DND-41 (cell line): ENCODE results near the gene C7orf25.
"Not testable (repeated sequence)": the region's sequence is repeated elsewhere in the genome, so short reads cannot be mapped to it uniquely, and the experiment has no call there.

Experiments used
- ATAC-seq: fragments of 200-7000 bp; cut with Tn5 transposase; 3 replicates; pipeline ENCODE4 v1.9.1; 2021; ENCODE audit warnings: low read depth; ENCODE audit not compliant: insufficient read depth
- DNase-seq: peaks from one replicate; pipeline ENCODE4 v3.0.0-alpha.2; 2020
- H2AFZ ChIP-seq: 2 replicates; pipeline ENCODE4 v1.6.0; 2012; ENCODE audit warnings: low read depth, low read length
- H3K27ac ChIP-seq: 2 replicates; pipeline ENCODE4 v1.5.1; 2012; ENCODE audit warnings: low read length, inconsistent platforms
- H3K27me3 ChIP-seq: fragments of 200-600 bp; sonication (generic); 2 replicates; pipeline ENCODE4 v1.6.0; 2012; ENCODE audit warnings: low read length, mild to moderate bottlenecking, inconsistent platforms; ENCODE audit not compliant: insufficient read depth, poor library complexity
- H3K36me3 ChIP-seq: 2 replicates; pipeline ENCODE4 v1.5.1; 2012; ENCODE audit warnings: low read length, inconsistent platforms; ENCODE audit not compliant: insufficient read depth
- H3K4me1 ChIP-seq: 2 replicates; pipeline ENCODE4 v1.5.1; 2012; ENCODE audit warnings: mild to moderate bottlenecking, low read length; ENCODE audit not compliant: insufficient read depth
- H3K4me2 ChIP-seq: 2 replicates; pipeline ENCODE4 v1.6.0; 2012; ENCODE audit warnings: mild to moderate bottlenecking, moderate library complexity, low read length, inconsistent platforms; ENCODE audit not compliant: insufficient read depth
- H3K4me3 ChIP-seq, 2 experiments: fragments of 200-600 bp in 1 of 2; shearing (Covaris generic) in 1 of 2; 2 replicates each; pipeline ENCODE4 v1.5.1; 2012 to 2016; ENCODE audit warnings: inconsistent platforms in 2 of 2, low read length in 2 of 2, mild to moderate bottlenecking in 2 of 2, low read depth in 1 of 2, moderate library complexity in 1 of 2
- H3K79me2 ChIP-seq: 2 replicates; pipeline ENCODE4 v1.6.0; 2012; ENCODE audit warnings: low read length, inconsistent platforms; ENCODE audit not compliant: insufficient read depth
- H3K9ac ChIP-seq: 2 replicates; pipeline ENCODE4 v1.6.0; 2012; ENCODE audit warnings: low read depth, mild to moderate bottlenecking, inconsistent platforms, low read length, moderate library complexity
- H3K9me3 ChIP-seq: 2 replicates; pipeline ENCODE4 v1.5.1; 2012; ENCODE audit warnings: low read length, moderate library complexity, mild to moderate bottlenecking, inconsistent platforms; ENCODE audit not compliant: insufficient read depth, severe bottlenecking
- H4K20me1 ChIP-seq: 2 replicates; pipeline ENCODE4 v1.6.0; 2012; ENCODE audit warnings: low read length; ENCODE audit not compliant: insufficient read depth
- EZH2 ChIP-seq: IDR thresholded peaks from 3 replicates; pipeline ENCODE4 v1.6.1; 2012; ENCODE audit warnings: borderline replicate concordance, low read depth, mild to moderate bottlenecking, moderate library complexity, low read length, inconsistent platforms; ENCODE audit not compliant: severe bottlenecking
- TF ChIP-seq, protein P1 (sequence below): IDR thresholded peaks from 2 replicates; pipeline ENCODE4 v1.5.1; 2012; ENCODE audit warnings: borderline replicate concordance, low read length, moderate library complexity, mild to moderate bottlenecking; ENCODE audit not compliant: poor library complexity, severe bottlenecking; ENCODE audit errors: extremely low read depth

Gene C7orf25

DNA sequence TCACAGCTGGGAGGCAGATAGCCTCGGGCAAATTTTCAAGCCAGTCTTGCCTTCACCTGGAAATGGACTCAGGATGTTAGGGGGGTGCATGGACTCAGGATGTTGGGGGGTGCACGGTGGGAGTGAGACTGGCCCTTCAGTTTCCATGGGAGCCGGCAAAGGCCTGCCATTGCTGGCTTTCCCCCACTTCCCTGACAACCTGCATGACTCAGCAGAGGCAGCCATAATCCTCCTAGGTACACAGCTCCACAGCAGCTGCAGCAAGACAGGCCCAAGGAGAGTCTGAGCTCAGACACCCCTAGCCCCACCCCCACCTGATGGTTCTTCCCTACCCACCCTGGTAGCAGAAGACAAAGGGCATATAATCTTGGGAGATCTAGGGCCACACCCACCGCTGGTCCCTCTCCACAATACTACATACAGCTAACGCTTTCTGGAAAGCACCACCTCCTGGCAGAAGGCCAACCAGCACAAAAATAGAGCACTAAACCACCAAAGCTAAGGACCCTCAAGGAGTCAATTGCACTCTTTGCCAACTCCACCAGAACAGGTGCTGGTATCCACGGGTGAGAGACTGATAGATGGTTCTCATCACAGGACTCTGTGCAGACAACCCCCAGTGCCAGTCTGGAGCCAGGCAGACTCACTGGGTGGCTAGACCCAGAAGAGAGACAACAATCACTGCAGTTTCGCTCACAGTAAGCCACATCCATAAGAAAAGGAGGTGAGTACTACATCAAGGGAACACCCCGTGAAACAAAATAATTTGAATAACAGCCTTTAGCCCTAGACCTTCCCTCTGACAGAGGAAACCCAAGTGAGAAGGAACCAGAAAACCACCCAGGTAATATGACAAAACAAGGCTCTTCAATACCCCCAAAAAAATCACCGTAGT lies 18.3 kb downstream of the C7orf25 start:
- Histone ChIP-seq H3K4me3 (no peak overlapping the region), H3K9ac (no peak overlapping the region), H3K36me3 (no peaks in the 10 kb centered on the region), H4K20me1 (no peaks in the 10 kb centered on the region), H3K79me2 (no peaks in the 10 kb centered on the region), H2AFZ (no peak overlapping the region), H3K4me2 (no peak overlapping the region), H3K9me3 (no peaks in the 10 kb centered on the region), H3K27me3 (peaks cover 3% of the 10 kb centered on the region), H3K27ac (no peak overlapping the region), H3K4me1 (no peaks in the 10 kb centered on the region)
- peak; percentile 31; the same call in 1 of the 3 replicates for ATAC-seq
- peak; percentile 24 for DNase-seq
- TF ChIP-seq, protein P1, sequence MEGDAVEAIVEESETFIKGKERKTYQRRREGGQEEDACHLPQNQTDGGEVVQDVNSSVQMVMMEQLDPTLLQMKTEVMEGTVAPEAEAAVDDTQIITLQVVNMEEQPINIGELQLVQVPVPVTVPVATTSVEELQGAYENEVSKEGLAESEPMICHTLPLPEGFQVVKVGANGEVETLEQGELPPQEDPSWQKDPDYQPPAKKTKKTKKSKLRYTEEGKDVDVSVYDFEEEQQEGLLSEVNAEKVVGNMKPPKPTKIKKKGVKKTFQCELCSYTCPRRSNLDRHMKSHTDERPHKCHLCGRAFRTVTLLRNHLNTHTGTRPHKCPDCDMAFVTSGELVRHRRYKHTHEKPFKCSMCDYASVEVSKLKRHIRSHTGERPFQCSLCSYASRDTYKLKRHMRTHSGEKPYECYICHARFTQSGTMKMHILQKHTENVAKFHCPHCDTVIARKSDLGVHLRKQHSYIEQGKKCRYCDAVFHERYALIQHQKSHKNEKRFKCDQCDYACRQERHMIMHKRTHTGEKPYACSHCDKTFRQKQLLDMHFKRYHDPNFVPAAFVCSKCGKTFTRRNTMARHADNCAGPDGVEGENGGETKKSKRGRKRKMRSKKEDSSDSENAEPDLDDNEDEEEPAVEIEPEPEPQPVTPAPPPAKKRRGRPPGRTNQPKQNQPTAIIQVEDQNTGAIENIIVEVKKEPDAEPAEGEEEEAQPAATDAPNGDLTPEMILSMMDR = no peak
- no peak for TF ChIP-seq EZH2

DNA sequence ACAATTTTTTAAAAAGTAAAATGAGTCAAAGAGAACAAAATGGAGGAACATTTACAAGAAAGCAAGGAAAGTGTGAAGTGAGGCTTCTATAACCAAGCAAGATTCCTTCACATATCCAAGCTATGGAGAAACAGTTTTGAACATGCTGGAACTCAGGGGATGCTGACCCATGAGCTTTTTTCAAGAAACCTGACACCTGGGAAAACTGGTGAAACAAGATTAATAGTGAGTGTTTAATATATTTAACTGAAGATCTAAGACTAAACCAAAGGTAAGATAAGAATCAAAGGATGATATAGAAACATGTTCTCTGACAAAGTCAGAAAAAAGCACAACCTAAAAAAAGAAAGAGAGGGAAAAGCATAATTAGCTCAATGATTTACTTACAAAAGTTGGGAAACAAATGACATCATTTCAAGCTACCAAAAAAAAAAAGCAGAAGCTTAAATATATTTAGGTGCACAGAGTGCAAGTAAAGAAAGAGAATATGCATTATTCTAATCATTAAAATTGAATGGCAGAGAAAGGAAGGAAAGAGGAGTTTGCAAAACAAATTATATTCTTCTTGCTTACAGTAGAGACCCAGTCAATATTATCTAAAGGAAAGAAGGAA lies 24.9 kb downstream of the C7orf25 start:
- H3K27ac ChIP-seq = no peak overlapping the region
- no peak for TF ChIP-seq EZH2
- TF ChIP-seq, protein P1 = no peak
- H3K27me3 ChIP-seq = peaks cover 3% of the 10 kb centered on the region
- DNase-seq (no peak), ATAC-seq (no peak)
- no peaks in the 10 kb centered on the region for H3K4me1 ChIP-seq
- no peak overlapping the region for H3K9ac ChIP-seq
- H2AFZ ChIP-seq = no peak overlapping the region
- no peak overlapping the region for H3K4me2 ChIP-seq
- no peaks in the 10 kb centered on the region for H3K36me3 ChIP-seq
- no peaks in the 10 kb centered on the region for H3K79me2 ChIP-seq
- no peaks in the 10 kb centered on the region for H3K9me3 ChIP-seq
- H3K4me3 ChIP-seq = no peak overlapping the region
- H4K20me1 ChIP-seq = no peaks in the 10 kb centered on the region

DNA sequence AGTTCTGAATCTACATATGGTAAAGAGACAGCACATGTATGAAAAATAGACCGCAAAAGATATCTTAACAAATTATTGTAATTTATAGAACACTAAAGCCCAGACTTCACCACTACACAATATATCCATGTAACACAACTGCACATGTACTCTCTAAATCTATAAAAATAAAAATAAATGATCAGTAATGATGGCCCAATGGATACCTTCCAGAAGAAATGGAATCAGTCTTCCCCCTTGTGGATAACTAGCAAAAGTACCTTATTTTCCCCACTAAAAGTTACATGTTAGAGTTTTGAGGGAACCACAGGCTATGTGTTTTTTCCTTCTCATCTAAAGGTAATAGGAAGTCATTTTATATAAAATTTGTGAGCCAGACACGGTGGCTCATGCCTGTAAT lies 25.7 kb downstream of the C7orf25 start:
- no peaks in the 10 kb centered on the region for H3K36me3 ChIP-seq
- no peaks in the 10 kb centered on the region for H4K20me1 ChIP-seq
- DNase-seq = no peak
- no peaks in the 10 kb centered on the region for H3K4me1 ChIP-seq
- no peaks in the 10 kb centered on the region for H3K9me3 ChIP-seq
- H3K4me2 ChIP-seq = no peak overlapping the region
- no peak for TF ChIP-seq EZH2
- TF ChIP-seq, protein P1 = peak; percentile 60
- H3K79me2 ChIP-seq = no peaks in the 10 kb centered on the region
- H3K9ac ChIP-seq = no peak overlapping the region
- H3K27ac ChIP-seq = no peak overlapping the region
- no peak overlapping the region for H3K4me3 ChIP-seq
- no peak overlapping the region for H2AFZ ChIP-seq
- H3K27me3 ChIP-seq = peaks cover 3% of the 10 kb centered on the region
- ATAC-seq = no peak

DNA sequence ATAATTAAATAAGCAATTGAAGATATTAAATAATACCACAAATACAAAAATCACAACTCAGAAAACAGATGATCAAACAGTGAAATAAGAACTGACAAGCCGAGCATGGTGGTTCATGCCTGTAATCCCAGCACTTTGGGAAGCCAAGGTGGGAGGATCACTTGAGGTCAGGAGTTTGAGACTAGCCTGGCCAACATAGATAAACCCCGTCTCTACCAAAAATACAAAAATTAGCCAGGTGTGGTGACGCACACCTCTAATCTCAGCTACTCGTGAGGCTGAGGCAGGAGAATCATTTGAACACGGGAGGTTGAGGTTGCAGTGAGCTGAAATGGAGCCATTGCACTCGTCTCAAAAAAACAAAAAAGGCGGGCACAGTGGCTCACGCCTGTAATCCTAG lies 26.7 kb downstream of the C7orf25 start:
- not testable (repeated sequence) for ATAC-seq, H3K4me2 ChIP-seq, H4K20me1 ChIP-seq, H3K27ac ChIP-seq, DNase-seq, H3K4me1 ChIP-seq, H3K9ac ChIP-seq, H2AFZ ChIP-seq, H3K79me2 ChIP-seq, H3K27me3 ChIP-seq, H3K9me3 ChIP-seq, H3K36me3 ChIP-seq, H3K4me3 ChIP-seq
